Measurements from ENCODE around the gene MRO.

DNA sequence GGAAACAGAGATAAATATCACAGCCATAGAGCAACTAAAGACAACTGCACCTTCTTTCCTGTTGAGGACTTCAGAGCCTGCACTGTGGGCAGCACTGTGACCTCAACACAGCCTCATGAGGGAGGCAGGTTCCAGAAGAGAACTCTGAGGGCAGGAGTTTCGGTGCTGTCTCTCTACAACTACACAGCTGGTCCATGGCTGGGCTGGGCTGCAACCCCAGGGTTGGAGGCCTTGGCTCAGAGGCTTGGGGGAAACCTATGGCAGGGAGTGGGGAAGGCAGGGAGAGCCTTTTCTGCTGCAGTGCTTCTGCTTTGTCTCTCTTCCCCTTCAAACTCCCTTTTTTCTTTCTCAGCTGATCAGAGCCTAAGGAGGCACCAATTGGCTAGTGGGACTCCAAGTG lies 66.5 kb downstream of the MRO start:
- no peak for TF ChIP-seq ZNF565 (CRISPR knock-in tag; conservative IDR thresholded peaks at IDR 0.05; ENCODE audit: low read depth)
- TF ChIP-seq, protein P1, sequence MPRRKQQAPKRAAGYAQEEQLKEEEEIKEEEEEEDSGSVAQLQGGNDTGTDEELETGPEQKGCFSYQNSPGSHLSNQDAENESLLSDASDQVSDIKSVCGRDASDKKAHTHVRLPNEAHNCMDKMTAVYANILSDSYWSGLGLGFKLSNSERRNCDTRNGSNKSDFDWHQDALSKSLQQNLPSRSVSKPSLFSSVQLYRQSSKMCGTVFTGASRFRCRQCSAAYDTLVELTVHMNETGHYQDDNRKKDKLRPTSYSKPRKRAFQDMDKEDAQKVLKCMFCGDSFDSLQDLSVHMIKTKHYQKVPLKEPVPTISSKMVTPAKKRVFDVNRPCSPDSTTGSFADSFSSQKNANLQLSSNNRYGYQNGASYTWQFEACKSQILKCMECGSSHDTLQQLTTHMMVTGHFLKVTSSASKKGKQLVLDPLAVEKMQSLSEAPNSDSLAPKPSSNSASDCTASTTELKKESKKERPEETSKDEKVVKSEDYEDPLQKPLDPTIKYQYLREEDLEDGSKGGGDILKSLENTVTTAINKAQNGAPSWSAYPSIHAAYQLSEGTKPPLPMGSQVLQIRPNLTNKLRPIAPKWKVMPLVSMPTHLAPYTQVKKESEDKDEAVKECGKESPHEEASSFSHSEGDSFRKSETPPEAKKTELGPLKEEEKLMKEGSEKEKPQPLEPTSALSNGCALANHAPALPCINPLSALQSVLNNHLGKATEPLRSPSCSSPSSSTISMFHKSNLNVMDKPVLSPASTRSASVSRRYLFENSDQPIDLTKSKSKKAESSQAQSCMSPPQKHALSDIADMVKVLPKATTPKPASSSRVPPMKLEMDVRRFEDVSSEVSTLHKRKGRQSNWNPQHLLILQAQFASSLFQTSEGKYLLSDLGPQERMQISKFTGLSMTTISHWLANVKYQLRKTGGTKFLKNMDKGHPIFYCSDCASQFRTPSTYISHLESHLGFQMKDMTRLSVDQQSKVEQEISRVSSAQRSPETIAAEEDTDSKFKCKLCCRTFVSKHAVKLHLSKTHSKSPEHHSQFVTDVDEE (CRISPR knock-in tag; IDR thresholded peaks at IDR 0.05): no peak
- TF ChIP-seq GLIS3 (CRISPR knock-in tag; IDR thresholded peaks at IDR 0.05): no peak
- no peak for TF ChIP-seq CSRNP3 (CRISPR knock-in tag; IDR thresholded peaks at IDR 0.05)
- TF ChIP-seq, protein P2, sequence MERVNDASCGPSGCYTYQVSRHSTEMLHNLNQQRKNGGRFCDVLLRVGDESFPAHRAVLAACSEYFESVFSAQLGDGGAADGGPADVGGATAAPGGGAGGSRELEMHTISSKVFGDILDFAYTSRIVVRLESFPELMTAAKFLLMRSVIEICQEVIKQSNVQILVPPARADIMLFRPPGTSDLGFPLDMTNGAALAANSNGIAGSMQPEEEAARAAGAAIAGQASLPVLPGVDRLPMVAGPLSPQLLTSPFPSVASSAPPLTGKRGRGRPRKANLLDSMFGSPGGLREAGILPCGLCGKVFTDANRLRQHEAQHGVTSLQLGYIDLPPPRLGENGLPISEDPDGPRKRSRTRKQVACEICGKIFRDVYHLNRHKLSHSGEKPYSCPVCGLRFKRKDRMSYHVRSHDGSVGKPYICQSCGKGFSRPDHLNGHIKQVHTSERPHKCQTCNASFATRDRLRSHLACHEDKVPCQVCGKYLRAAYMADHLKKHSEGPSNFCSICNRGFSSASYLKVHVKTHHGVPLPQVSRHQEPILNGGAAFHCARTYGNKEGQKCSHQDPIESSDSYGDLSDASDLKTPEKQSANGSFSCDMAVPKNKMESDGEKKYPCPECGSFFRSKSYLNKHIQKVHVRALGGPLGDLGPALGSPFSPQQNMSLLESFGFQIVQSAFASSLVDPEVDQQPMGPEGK (CRISPR knock-in tag; IDR thresholded peaks at IDR 0.05; ENCODE audit: borderline replicate concordance): no peak
- no peak for TF ChIP-seq ARNTL (CRISPR knock-in tag; IDR thresholded peaks at IDR 0.05; ENCODE audit: borderline replicate concordance, low read depth)
- TF ChIP-seq TOX (CRISPR knock-in tag; IDR thresholded peaks at IDR 0.05; ENCODE audit: borderline replicate concordance): no peak
- no peak for TF ChIP-seq CSDC2 (CRISPR knock-in tag; IDR thresholded peaks at IDR 0.05)
- no peak for TF ChIP-seq ZFP30 (CRISPR knock-in tag; IDR thresholded peaks at IDR 0.05)
- TF ChIP-seq ESRRG (CRISPR knock-in tag; IDR thresholded peaks at IDR 0.05): no peak
- no peak for TF ChIP-seq BACH2 (CRISPR knock-in tag; IDR thresholded peaks at IDR 0.05; ENCODE audit: borderline replicate concordance)
- TF ChIP-seq ZFP3 (CRISPR knock-in tag; IDR thresholded peaks at IDR 0.05): no peak
- TF ChIP-seq OSR1 (CRISPR knock-in tag; IDR thresholded peaks at IDR 0.05): no peak
